HG03139 (cell line): Measurements from ENCODE around the gene ZC3H12D.

Experiments
- ATAC-seq: cut with Tn5 transposase; IDR thresholded peaks from one replicate; pipeline ENCODE4 v1.9.1; 2021; ENCODE audit not compliant: unreplicated experiment

Gene ZC3H12D

DNA sequence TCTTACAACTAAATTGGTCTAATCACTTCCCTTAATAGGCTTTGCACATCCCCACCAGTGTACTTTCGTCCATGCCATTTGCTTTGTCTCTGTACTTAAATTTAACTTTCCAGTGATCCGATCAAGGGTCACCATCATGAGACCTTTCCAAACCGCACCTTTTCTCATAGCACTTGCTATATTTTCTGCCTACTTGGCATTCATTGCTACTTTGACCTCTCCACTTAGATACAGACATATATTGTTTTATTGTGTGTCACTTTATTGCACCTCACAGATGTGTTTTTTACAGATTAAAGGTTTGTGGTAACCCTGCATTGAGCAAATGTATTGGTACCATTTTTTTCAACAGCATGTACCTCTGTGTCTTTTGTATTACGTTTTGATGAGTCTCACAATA is 70.0 kb downstream of the ZC3H12D start:
- ATAC-seq, result no peak

DNA sequence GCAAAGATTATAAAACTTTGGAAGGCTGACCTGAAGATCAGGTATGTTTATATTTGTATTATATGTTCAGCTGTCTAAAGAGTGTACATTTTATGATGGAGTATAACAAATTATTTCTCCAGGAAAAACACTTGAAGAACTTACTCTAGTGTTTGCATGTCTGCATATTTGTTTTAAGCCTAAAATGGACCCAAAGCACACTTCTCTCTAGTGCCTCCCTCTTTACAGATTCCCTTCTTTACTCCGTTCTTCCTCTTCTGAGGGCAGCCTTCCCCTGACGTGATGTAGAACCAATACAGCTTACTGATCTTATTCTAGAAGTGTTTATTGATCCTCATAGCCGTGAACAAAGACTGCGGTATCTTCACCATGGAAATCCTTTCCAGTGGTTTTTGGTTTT is 70.8 kb downstream of the ZC3H12D start:
- ATAC-seq, result no peak

DNA sequence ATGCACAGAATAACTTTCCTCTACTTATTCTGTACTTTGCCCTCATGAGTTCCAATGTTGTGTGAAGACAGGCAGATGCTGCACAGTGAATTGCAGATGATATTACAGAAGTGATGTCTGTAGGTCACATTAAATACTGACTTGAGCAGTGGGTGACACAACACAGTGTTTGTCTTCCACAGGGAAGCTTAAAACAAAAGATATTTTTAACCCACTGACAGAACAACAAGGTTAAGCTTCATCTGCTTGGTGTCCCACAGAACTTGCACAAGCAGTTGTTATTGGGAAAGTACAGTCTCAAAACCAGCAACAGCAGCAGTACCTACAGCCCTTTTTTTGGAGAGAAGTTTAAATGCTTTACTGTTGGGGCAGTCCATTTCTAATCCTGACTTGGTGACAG is 74.3 kb downstream of the ZC3H12D start:
- no peak for ATAC-seq

DNA sequence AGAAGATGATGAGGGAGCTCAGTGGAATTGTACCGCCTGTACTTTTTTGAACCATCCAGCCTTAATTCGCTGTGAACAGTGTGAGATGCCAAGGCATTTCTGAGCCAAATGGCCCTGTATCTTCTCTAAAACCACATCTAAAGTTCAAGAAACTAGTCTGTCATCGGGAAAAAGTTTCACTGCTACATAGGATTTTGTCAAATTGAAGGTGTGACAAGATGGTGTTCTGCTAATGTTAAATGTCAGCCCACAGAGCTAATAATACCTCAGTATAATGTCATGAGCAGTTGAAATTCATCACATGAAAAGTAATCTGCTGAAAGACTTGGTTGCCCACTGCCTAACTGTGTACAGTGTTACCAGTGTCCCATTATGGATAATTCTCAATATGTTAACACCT is 75.2 kb downstream of the ZC3H12D start:
- no peak for ATAC-seq

DNA sequence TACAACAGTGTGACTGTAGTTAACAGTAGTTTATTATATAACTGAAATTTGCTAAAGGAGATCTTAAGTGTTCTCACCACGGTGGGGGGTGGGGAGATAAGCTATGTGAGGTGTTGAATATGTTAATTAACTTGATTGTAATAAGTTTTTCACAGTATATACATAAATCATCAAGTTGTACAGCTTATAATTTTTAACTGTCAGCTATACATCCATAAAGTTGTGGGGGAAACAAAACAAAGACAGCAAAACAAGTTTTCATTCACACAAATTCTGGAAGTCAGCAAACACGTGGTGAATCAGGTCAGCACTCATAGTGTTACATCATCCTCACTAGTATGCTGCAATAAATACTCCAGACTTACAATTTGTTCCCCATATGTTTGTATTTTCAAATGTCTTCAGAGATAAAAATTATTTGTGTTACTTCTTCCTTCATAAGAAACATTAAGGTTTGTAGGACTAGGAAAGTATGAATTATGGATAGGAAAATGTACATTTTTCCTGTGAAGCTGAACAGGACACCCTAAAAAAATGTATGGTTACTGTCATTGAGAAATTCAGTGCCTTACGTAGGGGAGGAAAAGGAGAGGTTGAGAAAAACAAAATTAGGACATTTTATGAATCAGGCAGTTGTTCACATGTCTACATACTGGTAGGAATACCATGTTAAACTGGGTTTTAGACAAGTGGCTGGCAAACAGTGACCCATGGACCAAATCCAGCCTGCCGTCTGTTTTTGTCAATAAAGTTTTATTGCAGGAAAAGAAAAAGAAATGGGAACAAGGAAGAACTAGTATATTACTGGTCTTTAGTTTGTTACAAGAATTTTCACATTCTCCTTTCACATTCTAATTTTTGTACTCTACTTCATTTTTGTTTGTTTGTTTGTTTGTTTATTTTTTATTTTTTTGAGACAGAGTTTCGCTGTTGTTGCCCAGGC is 78.7 kb downstream of the ZC3H12D start:
- ATAC-seq, result no peak

DNA sequence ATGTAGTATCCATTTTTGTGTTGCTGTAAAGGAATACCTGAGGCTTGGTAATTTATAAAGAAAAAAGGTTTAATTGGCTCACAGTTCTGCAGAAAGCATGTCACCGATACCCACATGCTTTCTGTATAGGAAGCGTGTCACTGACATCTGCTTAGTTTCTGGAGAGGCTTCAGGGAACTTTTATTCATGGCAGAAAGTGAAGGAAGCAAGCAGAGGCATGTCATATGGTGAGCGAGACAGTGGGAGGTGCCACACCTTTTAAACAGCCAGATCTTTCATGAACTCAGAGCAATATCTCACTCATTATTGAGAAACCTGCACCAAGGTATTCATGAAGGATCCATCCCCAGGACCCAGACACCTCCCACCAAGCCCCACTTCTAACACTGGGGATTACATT is 81.3 kb downstream of the ZC3H12D start:
- no peak for ATAC-seq

DNA sequence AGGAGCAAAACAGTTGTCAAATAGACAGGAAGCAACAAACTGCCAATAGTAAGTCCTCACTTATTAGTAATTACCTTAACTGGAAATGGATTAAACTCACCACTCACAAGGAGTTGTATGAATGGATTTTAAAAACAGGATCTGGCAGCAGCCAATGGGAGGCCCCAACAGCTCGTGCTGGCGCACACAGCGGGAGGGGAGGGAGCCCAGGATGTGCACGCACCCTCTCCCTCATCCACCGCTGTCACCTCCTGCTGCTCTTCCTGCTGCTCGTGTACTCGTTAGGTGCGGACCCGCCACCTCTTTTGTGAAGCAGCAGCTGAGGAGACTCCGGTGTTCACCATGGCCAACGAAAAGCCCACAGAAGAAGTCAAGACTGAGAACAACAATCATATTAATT is 84.8 kb downstream of the ZC3H12D start, which contains the start of gene SUMO4:
Gene SUMO4 (plus strand): TSS at position 213 of the 400 bp plus-strand sequence. CDS start 130 bp downstream, at position 343.
- no peak for ATAC-seq

DNA sequence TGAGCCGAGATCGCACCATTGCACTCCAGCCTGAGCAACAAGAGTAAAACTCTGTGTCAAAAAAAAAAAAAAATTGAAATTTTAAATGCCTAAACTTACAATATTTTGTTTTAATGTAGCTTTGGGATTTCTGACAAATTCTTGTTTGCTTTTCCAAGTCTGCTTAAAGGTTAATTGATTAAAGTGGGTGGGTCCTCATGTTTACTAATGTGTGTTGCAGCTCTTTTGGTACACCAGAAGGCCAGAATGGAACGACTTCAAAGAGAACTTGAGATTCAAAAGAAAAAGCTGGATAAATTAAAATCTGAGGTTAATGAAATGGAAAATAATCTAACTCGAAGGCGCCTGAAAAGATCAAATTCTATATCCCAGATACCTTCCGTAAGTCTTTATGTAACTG is 87.4 kb downstream of the ZC3H12D start:
- ATAC-seq, result no peak
